ENCODE results near the gene FADS1.
A peak's percentile ranks its signal among the peaks of the same experiment; 100 is the strongest.

The FADS1 gene

DNA sequence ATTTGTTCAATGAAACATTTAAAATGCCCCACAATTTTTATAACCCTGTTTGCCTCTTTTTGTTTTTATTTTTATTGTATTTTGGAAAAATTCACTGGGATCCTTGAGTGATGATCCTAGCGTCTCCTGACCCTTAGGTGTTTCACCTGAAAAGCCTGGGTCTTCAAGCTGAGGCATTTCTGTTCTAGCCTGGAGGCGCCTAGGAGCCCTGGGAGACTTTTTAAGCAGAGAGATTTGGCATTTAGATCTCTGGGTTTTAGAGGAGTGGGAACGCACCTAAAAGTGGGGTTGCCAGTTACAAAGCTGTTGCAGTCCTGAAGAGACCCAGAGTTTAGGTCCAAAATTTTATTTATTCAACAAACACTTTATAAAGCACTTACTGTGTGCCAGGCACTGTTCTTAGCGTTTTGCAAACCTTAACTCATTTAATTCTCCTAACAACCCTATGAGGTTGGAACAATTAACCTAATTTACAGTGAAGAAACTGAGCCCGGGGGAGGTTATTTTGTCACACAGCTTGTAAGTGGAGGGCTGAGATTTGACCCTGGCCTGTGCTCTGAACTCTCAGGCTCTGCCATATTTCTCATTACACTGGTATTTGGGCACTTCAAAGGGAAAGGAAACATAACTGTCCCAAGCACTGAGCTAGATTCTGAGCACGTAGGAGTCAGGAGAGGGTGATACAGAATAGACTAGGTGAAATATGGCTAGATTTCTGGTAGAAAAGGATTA, 834 bp upstream of the FADS1 start:
- H3K4me3 ChIP-seq (ENCODE audit: low read depth, low read length) = peak overlapping the region; percentile 76
- TF ChIP-seq, protein P1, sequence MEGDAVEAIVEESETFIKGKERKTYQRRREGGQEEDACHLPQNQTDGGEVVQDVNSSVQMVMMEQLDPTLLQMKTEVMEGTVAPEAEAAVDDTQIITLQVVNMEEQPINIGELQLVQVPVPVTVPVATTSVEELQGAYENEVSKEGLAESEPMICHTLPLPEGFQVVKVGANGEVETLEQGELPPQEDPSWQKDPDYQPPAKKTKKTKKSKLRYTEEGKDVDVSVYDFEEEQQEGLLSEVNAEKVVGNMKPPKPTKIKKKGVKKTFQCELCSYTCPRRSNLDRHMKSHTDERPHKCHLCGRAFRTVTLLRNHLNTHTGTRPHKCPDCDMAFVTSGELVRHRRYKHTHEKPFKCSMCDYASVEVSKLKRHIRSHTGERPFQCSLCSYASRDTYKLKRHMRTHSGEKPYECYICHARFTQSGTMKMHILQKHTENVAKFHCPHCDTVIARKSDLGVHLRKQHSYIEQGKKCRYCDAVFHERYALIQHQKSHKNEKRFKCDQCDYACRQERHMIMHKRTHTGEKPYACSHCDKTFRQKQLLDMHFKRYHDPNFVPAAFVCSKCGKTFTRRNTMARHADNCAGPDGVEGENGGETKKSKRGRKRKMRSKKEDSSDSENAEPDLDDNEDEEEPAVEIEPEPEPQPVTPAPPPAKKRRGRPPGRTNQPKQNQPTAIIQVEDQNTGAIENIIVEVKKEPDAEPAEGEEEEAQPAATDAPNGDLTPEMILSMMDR (IDR thresholded peaks at IDR 0.05; ENCODE audit: low read depth, low read length) = no peak

DNA sequence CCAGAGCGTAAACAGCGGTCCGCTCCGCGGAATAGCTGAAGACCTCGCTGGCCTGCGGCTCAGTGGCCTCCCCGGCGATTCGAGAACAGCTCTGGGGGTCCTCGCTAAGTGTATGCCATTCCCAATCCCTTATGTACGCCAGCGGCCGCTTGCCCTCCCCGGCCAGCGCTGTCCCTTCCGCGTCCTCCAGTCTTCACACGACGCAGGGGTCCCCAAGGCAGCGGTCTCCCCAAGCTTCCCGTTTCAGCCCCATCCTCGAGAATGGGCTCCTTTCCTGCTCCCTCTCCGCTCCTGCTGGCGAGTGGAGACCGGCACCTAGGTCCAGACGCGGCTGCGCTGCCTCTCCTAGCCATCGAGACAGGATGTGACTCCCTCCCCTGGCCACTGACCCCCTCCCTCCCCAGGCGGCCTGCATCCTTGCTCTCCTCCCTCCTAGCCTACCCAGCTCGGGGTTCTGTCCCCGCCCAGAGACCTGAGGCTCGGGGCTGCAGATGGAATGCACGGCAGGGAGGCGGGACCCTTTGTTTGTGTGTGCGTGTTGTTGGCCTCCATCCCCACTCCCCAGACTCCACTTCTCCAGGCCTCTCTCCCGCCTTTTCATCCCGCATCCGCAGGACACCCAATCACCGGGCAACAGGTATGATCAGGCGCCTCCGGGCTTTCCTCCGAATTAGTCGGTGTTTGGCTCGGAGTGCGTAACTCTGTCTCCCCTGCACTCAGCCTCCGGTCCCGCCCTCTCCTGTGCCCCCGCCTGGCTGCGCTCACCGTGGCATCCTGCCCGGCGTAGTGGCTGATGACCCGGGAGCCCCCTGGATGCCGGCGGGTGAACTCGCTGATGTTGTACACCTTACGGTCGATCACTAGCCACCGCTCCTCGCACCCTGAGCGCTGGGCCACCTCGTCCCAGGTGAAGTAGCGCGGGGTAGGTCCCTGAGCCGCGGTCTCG, 740 bp downstream of the FADS1 start:
- TF ChIP-seq, protein P1 (IDR thresholded peaks at IDR 0.05; ENCODE audit: low read depth, low read length) = no peak
- peak overlapping the region; percentile 76 for H3K4me3 ChIP-seq (ENCODE audit: low read depth, low read length)

DNA sequence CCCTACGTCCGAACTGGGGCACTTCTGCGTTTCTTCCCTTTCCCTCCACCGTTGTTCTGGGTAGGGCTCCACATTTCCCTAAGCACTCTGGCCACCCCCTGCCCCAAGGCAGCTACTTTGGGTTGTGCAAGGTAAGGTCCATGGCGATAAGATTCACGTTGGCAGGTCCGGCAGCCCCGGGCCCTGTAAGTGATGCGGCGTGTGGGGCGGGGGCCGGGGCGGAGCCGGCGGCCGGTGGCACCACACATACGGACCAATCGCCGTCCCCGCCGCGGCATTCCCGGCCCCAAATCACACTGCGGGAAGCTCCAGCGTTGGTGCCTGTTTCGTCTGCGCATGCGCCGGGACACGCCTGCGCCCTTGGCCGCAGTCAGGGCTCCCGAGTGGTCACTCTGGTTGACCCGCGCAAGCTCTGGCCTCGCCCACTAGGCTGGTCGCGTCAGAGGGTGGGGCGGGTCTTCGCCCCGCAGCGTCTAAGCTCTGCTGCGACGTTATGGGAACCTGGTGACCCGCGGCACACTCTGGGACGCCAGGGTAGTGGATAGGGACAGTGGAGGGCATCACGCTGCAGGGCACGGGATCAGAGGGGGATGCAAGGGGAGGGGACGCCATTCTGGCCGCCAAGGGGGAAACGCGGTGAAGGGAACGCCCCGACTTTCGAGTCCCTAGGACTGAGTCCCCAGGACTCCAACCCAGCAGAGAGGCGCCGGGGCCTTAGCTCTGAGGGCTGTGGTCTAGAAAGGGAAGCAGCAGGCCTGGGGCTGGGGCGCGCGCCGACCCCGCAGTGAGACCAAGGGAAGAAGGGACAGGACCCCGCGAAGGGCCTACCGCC, 1.6 kb downstream of the FADS1 start:
- peak overlapping the region; percentile 76 for H3K4me3 ChIP-seq (ENCODE audit: low read depth, low read length)
- TF ChIP-seq, protein P1 (IDR thresholded peaks at IDR 0.05; ENCODE audit: low read depth, low read length) = no peak

DNA sequence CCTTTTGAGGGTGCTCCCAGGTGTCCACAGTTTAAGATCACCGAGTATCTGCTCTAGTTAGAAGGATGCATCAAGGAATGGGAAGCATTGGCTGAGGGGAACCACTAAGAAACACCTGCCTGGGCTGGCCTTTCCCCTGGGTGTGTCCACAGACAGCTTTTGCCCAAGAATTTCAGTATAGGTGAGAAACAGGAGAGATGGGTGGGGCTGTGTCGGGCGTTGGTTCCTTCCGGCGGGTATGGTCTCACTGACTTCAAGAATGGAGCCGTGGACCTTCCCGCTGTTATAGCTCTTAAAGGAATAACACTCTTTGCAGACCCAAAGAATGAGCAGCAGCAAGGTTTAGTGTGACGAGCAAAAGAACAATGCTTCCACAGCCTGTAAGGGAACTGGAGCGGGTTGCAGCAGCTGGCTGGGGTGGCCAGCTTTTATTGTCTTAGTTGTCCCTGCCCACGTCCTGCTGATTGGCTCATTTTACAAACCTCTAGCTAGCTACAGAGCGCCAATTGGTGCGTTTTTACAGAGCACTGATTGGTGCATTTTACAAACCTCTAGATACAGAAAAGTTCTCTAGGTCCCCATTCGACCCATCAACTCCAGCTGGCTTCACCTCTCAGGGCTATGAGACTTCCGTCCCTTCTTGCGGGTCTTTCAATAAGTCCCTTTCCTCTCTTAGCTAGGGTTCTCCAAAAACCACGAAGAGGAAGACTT, 2.4 kb downstream of the FADS1 start:
- TF ChIP-seq, protein P1 (IDR thresholded peaks at IDR 0.05; ENCODE audit: low read depth, low read length) = no peak

DNA sequence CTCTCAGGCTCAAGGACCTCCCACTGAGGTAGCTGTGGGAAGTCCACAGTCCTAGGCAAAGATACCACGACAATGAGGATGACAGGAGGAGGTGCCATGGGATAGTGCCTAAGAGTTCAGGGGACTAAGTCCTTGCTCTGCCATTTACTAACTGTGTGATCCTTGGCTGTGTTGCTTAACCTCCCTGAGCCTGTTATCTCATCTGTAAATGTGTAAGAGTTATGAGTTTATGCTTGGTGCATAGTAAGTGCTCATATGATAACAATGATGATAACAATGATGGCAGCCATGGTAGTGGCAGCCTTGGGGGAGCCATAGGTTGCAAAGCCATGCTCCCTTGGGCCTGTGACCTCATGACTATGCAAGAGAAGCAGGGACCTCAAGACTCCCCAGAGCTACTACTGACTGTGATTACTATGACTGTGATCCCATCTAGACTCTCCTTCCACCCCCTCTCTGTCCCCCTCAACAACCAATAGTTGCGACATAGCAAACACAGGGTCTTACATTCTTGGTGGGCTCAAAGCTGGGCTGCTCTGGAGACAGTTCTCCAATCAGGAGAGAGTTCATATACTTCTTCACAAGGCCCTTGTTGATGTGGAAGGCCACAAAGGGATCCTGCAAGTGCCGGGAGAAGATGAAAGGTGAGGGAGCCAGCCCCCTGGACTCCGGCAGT, 3.9 kb downstream of the FADS1 start:
- no peak overlapping the region for H3K4me3 ChIP-seq (ENCODE audit: low read depth, low read length)
- TF ChIP-seq, protein P1 (IDR thresholded peaks at IDR 0.05; ENCODE audit: low read depth, low read length) = no peak

More for the DNA sequence above, 2.4 kb downstream of the FADS1 start:
- H3K4me3 ChIP-seq (ENCODE audit: low read depth, low read length) = peak overlapping the region; percentile 76

DNA sequence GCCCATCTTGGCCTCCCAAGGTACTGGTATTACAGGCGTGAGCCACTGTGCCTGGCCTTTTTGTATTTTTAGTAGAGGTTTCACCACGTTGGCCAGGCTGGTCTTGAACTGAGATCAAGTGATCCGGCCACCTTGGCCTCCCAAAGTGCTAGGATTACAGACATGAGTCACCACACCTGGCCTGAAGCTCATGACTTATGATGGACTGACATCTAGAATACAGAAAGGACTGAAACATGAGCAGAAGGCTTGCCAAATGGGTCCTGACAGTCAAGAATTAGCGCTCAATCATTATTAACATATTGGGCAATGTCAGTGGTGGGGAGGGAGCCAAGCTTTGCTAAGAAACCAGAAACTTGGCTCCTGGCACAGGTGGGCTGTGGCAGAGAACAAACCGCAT, 5.0 kb downstream of the FADS1 start:
- H3K4me3 ChIP-seq (ENCODE audit: low read depth, low read length) = no peak overlapping the region
- TF ChIP-seq, protein P1 (IDR thresholded peaks at IDR 0.05; ENCODE audit: low read depth, low read length) = no peak

Measured in WI38 (cell line).